Neural progenitor cell (in vitro differentiated cells): ENCODE results near the gene LRRC74A.

Experiments
- EZH2 ChIP-seq: fragments of 200-600 bp; sonication (generic); IDR thresholded peaks from 2 replicates; pipeline ENCODE4 v1.6.1; 2017; ENCODE audit warnings: antibody characterized with exemption, mild to moderate bottlenecking, moderate library complexity
- EZH2phosphoT487 ChIP-seq: fragments of 200-600 bp; sonication (generic); IDR thresholded peaks from 2 replicates; pipeline ENCODE4 v1.6.1; 2017; ENCODE audit warnings: antibody characterized with exemption
- TF ChIP-seq, protein P1 (sequence below): fragments of 200-600 bp; sonication (generic); IDR thresholded peaks from 2 replicates; pipeline ENCODE4 v1.5.1; 2017; ENCODE audit warnings: antibody characterized with exemption, mild to moderate bottlenecking

DNA sequence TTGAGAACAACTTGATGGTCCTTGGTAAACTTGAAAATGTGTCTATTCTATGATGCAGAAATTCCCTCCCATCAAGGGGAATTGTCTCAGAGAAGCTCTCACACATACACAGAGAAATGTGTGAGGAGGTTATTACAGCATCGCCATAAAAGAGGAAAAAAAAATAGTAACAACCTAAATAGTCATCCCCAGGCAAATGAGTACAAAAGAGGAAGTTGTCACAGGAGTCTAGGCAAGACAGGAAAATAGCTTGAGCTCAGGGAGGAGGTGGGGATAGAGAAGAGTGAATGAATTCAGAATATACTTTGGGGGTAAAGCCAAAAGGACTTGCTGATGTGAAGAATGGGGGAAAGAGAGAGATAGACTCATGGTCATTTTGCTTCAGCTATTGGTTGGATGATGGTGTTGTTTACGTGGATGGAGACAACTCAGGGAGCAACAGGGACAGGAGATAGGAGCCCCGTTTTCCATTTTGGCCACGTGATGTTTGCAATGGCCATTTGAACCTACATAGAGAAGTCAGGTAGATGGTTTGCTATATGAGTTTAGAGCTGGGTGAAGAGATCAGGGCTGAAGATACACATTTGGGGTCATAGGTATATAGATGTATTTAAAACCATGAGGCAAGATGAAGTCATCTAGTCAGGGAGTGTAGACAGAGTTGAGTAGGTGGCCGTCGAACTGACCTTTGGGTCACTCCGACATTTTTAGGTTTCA, 20.3 kb downstream of the LRRC74A start:
- TF ChIP-seq, protein P1, sequence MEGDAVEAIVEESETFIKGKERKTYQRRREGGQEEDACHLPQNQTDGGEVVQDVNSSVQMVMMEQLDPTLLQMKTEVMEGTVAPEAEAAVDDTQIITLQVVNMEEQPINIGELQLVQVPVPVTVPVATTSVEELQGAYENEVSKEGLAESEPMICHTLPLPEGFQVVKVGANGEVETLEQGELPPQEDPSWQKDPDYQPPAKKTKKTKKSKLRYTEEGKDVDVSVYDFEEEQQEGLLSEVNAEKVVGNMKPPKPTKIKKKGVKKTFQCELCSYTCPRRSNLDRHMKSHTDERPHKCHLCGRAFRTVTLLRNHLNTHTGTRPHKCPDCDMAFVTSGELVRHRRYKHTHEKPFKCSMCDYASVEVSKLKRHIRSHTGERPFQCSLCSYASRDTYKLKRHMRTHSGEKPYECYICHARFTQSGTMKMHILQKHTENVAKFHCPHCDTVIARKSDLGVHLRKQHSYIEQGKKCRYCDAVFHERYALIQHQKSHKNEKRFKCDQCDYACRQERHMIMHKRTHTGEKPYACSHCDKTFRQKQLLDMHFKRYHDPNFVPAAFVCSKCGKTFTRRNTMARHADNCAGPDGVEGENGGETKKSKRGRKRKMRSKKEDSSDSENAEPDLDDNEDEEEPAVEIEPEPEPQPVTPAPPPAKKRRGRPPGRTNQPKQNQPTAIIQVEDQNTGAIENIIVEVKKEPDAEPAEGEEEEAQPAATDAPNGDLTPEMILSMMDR = no peak
- TF ChIP-seq EZH2phosphoT487 (no peak), EZH2 (no peak)
